HG03064 (cell line): ENCODE data around the gene TCEA3.

Experiments
- ATAC-seq: cut with Tn5 transposase; IDR thresholded peaks from one replicate; pipeline ENCODE4 v1.9.1; 2021; ENCODE audit warnings: low read depth; ENCODE audit not compliant: unreplicated experiment

Gene TCEA3

GRCh38 chr1:23424293-23425192 is at the start of gene TCEA3:
Gene TCEA3, minus strand, starts transcription at chr1:23424748. Its CDS starts 115 bp downstream, at chr1:23424633.
- no peak for ATAC-seq

GRCh38 chr1:23473037-23473800 is 48.7 kb upstream of the TCEA3 start:
- ATAC-seq, result no peak

- ATAC-seq, result no peak
These were observed 47.9 kb upstream of the TCEA3 start for GRCh38 chr1:23472351-23473036.

- ATAC-seq, result no peak
These were observed 47.0 kb upstream of the TCEA3 start for GRCh38 chr1:23471473-23472075.

- ATAC-seq, result no peak
These were observed 45.9 kb upstream of the TCEA3 start for GRCh38 chr1:23470282-23471070.

- no peak for ATAC-seq
These were observed 44.9 kb upstream of the TCEA3 start for GRCh38 chr1:23469372-23469982.

GRCh38 chr1:23466423-23466989 is 42.0 kb upstream of the TCEA3 start:
- no peak for ATAC-seq

- no peak for ATAC-seq
These were observed 38.7 kb upstream of the TCEA3 start for GRCh38 chr1:23463286-23463685.

GRCh38 chr1:23462766-23463165 is 38.2 kb upstream of the TCEA3 start:
- ATAC-seq, result no peak

GRCh38 chr1:23461050-23461449 is 36.5 kb upstream of the TCEA3 start:
- ATAC-seq, result no peak

GRCh38 chr1:23460519-23460918 is 36.0 kb upstream of the TCEA3 start:
- ATAC-seq, result no peak

- no peak for ATAC-seq
These were observed 34.8 kb upstream of the TCEA3 start for GRCh38 chr1:23459338-23459757.

GRCh38 chr1:23456226-23456625 is 31.7 kb upstream of the TCEA3 start:
- no peak for ATAC-seq

GRCh38 chr1:23453455-23454000 is 29.0 kb upstream of the TCEA3 start:
- no peak for ATAC-seq

- no peak for ATAC-seq
These were observed 27.5 kb upstream of the TCEA3 start for GRCh38 chr1:23452011-23452411.

GRCh38 chr1:23451441-23451840 is 26.9 kb upstream of the TCEA3 start:
- no peak for ATAC-seq

- ATAC-seq, result no peak
These were observed 26.3 kb upstream of the TCEA3 start for GRCh38 chr1:23450894-23451293.

- no peak for ATAC-seq
These were observed 25.4 kb upstream of the TCEA3 start for GRCh38 chr1:23449958-23450357.

GRCh38 chr1:23449306-23449705 is 24.8 kb upstream of the TCEA3 start:
- ATAC-seq, result no peak
